OCI-LY3 (cell line): ENCODE results near the gene SPATA21.

ENCODE experiments used
- CTCF ChIP-seq: fragments of 200-600, 300-600 bp; sonication (generic); IDR thresholded peaks from 2 replicates; pipeline ENCODE4 v1.5.1; 2014; ENCODE audit warnings: antibody characterized with exemption, low read length, low read depth
- EZH2phosphoT487 ChIP-seq: fragments of 200-600 bp; shearing (Covaris generic); IDR thresholded peaks from 2 replicates; pipeline ENCODE4 v1.6.1; 2018; ENCODE audit warnings: antibody characterized with exemption, mixed run types, low read depth

- TF ChIP-seq CTCF, result no peak
- no peak for TF ChIP-seq EZH2phosphoT487
Observed at GRCh38 chr1:16392740-16393569, 44.3 kb downstream of the SPATA21 start.
